HK-2 (cell line): Measurements from ENCODE around the gene GLIS2.
A peak's percentile ranks its signal among the peaks of the same experiment; 100 is the strongest.
"Not testable (repeated sequence)": the region's sequence is repeated elsewhere in the genome, so short reads cannot be mapped to it uniquely, and the experiment has no call there.

ENCODE experiments used
- DNase-seq: peaks from one replicate; pipeline ENCODE4 v3.0.0-alpha.2; 2018; ENCODE audit not compliant: unreplicated experiment

GLIS2 gene

DNA sequence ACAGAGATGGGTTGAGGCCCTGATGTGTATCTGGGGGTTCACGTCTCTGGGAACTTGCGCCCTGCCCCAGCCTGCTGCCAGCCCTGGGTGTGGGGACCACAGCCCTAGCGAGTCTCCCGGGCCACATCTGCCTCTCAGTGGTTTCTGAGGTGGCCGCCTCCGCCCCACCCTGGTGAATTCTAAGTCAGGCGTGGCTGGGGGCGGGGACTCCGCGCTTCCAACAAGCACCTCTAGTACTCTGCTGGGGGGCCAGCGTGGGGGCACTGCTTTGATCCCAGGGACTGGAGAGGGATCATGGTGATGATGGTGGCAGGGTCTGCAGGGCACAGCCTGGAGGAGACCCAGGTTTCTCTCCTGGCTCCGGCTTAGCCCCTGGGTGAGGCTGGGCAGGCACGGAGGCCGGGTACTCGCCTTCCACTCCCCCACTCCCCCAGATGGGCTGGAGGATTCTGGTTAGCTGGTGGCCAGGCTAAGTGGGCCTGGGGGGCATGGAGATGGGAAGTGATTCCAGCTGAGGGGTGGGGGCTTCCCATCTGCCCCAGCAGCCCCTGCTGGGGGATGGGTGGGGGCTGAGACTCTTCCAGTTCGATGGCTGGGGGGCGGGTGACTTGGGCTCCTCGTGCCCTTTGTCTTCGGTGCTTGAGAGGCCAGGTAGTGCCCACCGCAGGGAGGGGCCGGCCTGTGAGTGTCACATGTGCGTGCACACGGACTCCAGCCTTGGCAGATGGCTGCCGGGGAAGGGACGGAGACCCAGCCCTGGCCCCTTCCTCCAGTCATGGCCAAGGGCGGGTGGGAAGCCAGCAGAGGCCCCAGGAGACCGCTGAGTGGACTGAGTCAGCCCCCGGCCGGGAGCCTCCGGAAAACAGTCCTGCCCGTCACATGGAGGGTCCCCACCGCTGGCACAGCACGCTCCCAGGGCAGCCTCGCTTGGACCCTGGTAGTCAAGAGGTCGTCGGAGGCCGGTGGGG is 3.9 kb downstream of the GLIS2 start:
- no peak for DNase-seq

DNA sequence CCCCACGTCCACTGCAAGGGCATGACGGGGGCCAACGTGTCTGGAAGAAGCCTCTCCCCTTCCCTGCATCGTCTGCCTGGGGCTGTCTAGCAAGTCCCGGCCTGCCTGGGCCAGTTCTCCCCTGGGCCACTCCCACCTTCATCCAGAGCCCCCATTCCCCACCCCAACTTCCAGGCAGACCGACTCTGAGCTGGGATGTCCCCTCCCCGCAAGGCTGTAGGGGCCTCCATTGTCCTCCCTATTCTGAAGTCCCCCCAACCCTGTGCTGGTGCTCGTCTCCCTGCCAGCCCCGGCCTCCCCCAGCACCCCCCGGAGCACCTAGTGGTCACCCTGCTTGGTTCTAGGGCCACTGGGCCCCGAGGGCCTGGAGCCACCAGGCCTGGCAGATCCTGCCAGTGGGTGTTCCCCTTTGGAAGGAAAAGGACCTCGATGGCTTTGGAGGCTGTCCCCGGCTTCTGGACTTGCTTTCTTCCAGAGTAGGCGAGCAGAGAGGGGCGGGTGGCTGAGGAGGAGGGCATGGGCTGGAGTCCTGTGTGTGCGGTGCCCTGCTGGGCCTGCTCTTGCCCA is 4.8 kb downstream of the GLIS2 start:
- no peak for DNase-seq

DNA sequence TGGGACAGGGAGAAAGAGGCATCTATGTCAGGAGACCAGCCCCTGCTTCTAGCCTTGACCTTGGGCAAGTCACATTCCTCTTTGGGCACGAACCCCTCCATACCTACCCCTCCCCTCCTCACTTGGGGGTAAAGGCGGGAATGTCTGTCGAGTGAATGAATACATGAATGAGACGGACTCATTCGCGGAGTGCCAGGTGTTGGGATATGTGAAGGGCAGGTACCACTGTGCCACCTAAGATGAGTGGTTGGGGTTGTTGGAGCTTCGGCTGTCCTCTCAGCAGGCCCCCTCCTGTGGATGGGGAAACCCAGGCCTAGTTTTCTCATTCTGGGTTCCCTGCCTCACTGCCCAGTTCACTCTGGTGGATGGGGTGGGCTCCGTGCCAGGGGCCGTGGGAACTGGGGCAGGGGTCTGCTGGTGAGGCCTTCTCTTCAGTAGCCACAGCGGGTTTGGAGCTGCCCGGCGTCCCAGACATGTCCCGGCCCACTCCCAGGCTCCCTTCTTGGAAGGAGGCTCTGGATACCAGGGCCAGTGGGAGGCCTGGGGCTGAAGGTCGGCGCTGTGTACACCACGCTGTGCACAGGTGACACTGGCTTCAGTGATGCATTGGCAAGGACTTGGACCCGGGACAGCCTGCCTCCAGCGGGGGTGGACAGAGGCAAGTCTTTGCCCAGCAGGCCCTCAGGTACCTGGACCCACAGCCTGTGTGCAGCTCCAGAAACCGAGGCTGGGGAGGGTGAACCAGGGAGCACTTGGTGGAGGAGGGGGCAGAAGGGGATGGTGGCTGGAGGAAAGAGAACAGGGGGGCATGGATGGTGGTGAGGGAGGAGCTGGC is 5.6 kb downstream of the GLIS2 start:
- DNase-seq, result no peak

DNA sequence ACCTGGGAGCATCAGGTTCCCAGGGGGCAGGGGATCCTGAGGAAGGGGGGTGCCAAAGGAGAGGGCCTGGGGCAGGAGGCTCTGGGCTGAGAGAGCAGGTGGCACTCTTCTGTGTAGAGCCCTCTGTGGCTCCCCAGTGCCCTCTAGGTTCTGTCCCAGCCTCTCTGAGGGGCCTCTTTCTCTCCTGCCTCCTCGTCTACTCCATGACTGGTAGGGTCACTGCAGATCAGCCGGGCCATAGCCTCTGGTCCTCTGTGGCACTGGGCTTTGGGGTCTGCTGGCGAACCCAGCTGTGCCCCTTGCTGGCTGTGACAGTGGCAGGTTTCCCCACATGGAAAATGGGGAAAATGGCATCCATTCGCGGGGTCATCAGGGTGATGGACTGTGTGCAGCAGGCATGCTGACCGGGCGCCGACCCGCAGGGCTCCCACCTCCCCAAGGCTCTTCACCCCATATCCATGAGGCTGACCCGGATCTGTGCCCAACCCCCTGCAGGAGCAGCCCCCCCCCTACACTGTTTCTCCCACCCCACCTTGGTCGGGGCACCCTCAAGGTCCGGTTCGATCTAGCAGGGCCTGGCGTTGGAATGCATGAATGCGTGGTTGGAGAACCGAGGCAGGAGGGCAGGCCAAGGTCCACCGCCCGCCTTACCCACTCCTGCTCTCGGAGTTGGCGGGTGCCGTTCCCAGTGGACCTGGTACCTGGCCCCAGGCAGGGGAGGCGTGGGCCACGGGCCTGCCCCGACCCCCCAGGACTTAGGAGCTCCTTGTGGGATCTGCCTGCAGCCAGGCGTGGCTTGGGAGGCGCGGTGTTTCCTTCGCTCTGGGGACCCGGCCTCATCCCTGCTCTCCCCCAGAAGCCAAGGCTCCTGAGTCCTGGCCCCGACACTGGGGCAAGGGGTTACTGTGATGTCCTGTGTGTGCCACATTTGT is 6.5 kb downstream of the GLIS2 start:
- DNase-seq, result no peak

DNA sequence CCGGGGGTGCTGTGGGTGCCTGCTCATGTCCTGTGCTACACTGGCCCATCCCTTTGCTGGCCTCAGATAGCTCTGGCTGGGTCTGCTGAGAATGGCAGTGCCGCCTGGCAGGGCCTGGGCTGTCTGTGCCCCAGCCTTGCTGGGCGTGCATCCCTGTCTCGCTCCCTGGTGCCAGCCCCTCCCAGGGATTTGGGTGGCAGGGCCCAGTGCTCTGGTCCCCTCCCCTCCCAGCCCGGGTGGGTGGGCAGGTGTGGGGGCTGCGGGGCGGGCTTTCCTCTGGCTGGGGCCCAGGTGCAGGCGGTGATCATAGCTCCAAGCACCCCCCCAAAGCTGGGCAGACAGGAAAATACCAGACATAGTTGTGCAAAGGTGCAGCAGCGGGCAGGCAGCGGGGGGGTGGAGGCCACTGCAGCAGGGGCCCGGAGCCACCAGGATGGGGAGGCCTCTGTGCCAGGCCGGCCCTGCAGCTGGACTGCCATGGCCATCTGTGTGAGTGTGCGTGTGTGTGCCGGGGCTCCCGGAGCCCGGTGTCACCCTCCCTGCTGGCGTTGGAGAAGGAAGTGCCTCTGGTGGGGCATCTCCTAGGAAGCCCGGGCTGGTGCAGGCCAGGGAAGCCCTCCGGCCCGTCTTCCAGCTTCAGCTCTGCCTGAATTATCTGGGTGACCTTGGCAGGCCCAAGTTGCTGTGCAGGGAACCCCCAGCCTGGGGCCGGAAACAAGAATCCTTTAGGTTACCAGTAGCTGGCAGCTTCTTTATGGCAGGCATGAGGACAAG is 7.4 kb downstream of the GLIS2 start:
- no peak for DNase-seq

DNA sequence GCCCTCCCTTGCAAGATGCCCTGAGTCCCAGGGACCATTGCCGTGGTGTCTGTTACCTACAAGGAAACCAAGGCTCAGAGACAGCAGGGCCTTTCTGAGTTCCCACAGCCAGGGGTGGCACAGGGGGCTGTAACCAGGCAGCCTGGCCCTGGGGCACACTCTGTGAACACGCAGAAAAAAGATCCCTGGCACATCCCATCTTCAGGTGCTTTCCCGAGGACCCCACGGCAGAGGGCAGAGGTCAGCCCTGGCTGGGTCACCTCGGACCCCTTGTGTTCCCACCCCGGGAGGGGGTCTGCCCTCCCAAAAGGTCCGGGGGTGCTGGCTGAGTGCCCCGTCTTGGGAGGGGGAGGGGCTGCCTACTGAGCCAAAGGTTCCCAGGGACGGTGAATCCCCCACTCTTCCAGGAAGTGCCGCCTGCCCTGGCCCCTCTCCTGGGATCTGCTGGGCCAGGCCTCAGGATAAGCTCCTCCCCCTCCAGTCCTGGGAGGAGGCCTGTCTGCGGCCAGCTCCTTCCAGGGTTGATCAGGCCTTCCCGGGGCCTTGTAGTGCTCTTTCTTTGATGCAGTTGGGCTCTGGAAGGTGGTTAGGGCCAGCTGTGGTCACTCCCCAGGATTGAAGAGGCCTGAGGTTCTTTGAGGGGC is 8.1 kb downstream of the GLIS2 start:
- DNase-seq, result no peak

DNA sequence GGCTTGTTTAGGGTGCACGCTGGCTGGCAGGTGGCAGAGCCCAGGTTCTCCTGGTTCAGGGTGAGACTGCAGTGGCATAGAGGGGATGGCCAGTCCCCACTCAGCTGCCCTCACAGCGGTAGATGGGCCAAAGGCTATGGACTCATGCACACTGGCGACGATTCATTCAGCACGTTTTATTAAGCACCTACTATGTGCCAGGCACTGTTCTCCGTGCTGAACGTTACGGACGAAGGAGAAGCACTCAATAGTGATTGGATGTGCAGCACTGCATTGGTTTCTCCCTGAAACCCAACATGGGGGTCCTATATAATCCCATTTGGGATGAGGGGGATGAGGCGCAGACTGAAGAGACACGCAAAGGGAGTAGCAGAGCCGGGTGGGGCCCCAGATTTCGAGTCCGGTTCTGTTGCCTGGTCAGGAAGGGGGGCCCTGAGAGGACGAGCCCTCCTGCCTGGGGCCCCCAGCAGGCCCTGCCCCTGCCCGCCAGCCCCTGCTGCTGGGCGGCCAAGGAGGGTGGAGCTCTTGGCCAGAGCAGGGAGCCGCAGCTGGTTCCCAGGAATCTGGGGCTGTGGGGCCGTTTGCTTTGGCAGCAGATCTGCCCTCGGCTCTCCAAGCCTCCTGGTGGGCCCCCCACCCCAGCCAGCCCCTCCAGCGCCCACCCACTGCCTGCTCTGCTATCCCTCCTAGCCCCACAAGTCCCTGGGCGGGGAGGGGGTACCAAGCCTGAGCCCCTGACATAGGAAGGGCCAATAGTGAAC is 8.8 kb downstream of the GLIS2 start:
- no peak for DNase-seq

DNA sequence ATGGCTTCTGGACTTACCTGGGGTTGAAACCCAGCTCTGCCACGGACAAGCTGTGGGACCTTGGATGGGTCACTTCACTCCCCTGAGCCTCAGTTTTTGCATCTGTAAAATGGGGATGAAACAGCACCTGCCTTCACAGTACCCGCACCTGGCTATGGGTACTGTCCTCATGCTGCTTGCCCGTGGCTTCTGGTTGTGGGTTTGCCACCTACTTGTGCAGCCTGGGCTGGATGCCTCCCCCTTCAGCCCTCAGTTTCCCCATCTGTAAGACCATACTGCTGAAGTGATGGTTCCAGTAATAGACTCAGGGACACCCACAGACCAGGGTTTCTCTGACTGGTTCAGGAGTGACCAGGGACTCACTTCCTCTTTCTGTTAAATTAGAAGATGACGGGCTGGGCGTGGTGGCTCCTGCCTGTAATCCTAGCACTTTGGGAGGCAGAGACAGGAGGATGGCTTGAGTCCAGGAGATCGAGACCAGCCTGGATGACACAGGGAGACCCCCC is 9.4 kb downstream of the GLIS2 start:
- no peak for DNase-seq

DNA sequence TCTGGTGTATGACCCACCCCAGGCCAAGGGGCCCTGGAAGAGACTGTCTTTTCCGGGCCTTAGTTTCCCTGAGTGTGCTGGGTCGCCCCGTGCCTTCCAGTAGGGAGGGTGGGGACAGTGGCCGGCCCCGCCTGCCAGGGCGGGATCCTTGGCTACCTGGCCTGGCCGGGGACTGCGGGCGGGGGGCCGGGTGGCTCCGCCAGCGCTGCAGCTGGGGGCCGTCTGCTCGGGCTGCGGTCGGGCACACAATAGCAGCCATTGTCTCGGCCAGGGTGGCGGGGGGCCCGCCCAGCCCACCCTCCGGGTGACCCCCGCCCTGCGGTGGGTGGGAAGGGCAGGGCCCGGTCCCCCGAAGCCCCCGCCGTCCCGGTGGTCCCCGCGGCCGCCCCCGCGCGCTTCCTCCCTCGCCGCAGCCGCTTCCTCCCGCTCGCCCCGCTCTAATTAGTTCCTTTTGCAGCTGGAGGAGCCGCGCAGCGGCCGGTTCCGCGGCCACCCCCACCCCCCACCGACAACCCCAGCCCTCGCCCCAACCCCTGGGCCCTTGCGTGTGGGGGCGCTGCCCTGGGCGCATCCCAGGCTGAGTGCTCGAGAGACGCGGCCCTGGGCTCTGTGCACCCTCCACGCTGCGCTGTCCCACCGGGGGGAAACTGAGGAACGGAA is 11.6 kb downstream of the GLIS2 start:
- no peak for DNase-seq

DNA sequence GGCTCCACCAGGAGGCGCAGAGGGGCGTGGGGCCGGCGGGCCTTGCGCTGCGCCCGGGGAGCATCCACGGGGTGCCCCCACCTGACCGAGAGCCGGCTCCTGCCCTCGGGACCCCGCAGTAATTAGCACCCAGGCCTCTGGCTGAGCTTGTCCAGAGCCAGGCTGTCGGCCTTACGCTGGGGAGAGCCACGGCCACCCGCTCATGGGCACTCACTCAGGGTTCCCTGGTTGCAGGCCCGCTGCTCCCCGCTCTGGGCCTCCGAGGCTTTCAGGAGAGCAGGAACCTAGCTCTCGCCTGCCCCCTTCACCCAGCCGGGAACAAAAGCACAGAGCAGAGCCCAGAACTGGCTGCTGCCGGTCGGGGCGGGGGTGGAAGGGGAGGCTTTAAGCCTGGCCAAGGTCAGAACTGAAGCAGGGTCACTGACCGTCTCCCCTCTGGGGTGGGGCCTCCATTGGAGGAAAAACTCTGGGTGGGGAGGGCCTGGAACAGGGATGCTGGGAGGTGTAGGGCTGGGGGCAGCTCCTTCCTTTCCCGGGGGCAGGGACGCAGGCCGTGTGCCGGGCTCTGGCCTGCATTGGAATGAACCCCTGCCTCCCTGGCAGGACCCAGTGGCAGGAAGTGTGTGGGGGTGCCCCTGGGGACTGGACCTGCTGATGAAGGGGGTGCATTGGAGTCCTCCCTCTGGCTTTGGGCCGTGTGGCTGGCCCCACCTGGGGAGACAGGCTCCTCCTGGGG is 12.3 kb downstream of the GLIS2 start:
- no peak for DNase-seq

DNA sequence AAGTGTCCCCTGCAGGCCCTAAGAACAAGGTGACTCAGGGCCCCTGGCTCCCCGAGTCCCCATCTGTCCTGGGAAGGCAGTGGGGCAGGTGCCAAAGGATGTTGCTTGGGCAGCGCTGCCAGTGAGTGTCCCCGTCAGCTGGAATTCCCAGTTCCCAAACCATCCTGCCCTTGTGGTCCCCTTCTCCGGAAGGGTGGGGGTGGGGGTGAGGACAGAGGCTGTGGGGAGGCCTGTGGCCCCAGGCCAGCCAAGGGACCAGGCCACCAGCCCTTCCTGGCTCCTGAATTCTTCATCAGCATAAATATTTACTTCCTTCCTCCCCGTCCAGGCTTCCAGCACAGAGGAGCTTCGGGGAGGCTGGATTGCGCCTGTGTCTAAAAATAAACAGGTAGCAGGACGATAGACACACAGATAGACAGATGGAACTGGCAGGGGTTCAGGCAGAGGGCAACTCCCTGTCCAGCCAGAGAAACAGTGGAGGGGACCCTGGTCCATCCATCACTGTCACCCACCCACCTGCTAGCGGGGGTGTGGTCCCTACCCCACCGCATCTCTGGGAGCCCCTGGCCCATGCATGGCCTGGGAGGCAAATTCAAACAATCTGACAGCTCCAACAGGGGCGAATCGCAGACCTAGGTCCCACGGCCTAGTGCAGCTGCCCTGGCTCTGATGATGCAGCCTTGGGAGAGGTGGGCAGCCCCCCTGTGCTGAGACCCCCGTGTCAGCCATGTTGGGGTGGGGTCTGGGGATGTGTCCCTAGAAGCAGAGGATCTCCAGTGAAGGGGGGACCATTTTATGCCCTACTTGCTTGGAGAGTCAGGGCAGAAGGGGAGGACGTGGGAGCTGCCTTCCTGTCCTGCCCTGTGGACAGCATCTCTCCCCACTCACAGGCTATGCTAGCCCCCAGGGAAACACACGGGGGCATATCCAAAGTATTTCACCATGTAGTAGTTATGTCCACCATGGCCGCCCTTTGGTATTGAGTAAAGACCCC is 13.2 kb downstream of the GLIS2 start:
- no peak for DNase-seq

DNA sequence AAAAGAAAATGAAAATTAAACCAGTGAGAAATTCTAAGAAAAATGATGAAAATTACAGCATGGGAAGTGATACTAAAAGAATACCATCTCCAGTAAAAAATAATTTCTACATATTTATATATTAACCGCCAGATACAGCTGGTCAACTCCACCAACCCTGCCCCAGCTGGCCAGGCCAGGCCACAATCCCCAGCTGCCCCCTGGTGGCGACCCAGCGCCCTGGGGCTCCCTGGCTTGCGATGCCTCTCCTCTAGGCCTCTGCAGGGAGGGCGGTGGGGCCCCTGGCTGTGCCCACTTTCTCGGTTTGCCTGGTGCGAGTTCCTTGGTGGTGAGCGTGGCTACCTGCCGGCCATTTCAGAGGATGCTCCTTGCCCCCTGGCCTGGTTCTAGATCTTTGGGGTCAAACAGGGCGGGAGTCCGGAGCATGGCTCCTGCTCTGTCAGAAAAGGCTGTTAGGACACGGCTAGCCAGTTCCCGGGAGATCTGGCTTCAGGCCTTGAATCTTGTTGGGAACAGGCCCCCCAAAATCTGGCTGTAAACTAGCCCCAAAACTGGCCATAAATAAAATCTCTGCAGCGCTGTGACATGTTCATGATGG is 14.5 kb downstream of the GLIS2 start:
- peak; percentile 59 for DNase-seq

DNA sequence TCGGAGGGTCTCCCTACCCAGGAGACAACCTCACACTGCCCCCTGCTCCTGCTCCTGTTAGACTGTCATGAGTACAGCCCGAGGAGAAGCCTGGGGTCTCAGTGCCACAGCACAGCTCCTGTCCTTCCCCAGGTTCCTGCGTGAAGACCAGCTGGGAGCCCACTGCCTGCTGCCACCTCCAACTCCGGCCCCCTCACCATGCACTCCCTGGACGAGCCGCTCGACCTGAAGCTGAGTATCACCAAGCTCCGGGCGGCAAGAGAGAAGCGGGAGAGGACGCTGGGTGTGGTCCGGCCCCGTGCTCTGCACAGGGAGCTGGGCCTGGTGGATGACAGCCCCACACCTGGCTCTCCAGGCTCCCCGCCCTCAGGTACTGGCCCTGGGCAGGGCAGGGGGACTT is 16.2 kb downstream of the GLIS2 start:
- no peak for DNase-seq

DNA sequence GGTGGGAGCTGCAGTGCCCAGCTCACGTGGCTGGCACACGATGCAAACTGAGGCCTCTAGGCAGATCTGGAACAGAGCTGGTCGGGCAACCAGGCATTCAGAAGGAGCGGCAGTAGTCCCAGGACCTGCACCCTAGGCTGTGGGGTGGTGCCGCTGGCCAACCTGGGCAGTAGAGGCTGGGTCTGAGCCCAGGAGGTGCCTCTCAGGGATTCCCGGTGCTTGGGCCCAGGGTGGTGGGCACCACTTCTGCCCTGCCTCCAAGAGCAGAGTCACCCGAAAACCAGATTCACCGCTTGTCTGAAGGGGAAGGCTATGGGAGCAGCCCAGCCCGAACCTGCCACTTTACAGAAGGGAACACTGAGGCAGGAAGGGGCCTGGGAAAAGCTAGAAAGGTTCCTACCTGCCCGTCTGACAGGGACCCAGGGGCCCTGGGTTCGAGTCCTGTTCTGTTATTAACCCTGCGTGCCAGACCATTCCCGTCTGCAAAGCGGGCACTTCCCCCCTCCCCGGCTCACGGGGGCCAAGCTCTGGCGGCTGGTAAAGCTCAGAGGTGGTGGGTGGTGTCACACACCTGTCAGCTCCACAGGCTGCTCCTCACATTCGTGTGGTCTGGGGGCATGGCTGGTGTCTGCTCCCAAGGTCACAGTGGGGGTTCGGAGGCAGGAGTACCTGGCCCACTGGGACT is 16.9 kb downstream of the GLIS2 start:
- DNase-seq, result no peak

DNA sequence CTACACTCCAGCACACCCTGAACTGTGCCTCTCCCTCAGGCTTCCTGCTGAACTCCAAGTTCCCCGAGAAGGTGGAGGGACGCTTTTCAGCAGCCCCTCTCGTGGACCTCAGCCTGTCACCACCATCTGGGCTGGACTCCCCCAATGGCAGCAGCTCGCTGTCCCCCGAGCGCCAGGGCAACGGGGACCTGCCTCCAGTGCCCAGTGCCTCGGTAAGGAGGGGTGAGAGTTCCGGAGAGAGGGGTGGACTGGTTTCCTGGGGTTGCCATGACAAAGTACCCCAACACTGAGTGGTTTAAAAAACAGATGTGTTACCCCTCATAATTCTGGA is 17.4 kb downstream of the GLIS2 start:
- DNase-seq, result no peak

DNA sequence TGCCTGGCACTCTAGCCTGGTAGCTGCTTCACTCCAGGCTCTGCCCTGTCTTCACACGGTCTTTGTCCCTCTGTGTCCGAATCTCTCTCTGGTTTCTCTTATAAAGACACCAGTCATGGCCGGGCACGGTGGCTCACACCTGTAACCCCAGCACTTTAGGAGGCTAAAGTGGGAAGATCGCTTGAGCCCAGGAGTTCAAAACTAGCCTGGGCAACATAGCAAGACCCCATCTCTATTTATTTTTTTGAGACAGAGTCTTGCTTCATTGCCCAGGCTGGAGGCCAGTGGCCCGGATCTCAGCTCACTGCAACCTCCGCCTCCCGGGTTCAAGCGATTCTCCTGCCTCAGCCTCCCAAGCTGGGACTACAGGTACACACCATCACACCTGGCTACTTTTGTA is 17.8 kb downstream of the GLIS2 start:
- not testable (repeated sequence) for DNase-seq
